GM21619 (cell line): ENCODE results near the gene SOX12.
"Not testable (repeated sequence)": the region's sequence is repeated elsewhere in the genome, so short reads cannot be mapped to it uniquely, and the experiment has no call there.

ENCODE experiments used
- ATAC-seq: cut with Tn5 transposase; IDR thresholded peaks from one replicate; pipeline ENCODE4 v1.9.1; 2021; ENCODE audit not compliant: unreplicated experiment

The SOX12 gene

GRCh38 chr20:362271-363254, 37.2 kb downstream of the SOX12 start:
- no peak for ATAC-seq

- no peak for ATAC-seq
Observed at GRCh38 chr20:363319-364078, 38.1 kb downstream of the SOX12 start.

GRCh38 chr20:364905-365794, 39.8 kb downstream of the SOX12 start:
- ATAC-seq = no peak

GRCh38 chr20:366041-366718, 40.8 kb downstream of the SOX12 start:
- ATAC-seq = no peak

GRCh38 chr20:366719-367485, 41.5 kb downstream of the SOX12 start:
- no peak for ATAC-seq

- ATAC-seq = no peak
Observed at GRCh38 chr20:367486-367887, 42.1 kb downstream of the SOX12 start.

- ATAC-seq = no peak
Observed at GRCh38 chr20:368915-369314, 43.6 kb downstream of the SOX12 start.

- ATAC-seq = no peak
Observed at GRCh38 chr20:370151-370600, 44.8 kb downstream of the SOX12 start.

GRCh38 chr20:370977-371754, 45.8 kb downstream of the SOX12 start:
- no peak for ATAC-seq

GRCh38 chr20:371755-372542, 46.6 kb downstream of the SOX12 start:
- no peak for ATAC-seq

GRCh38 chr20:372543-373082, 47.3 kb downstream of the SOX12 start:
- not testable (repeated sequence) for ATAC-seq

GRCh38 chr20:373171-373890, 48.0 kb downstream of the SOX12 start:
- no peak for ATAC-seq

- ATAC-seq = no peak
Observed at GRCh38 chr20:375265-375889, 50.0 kb downstream of the SOX12 start.

- ATAC-seq = no peak
Observed at GRCh38 chr20:376089-376488, 50.7 kb downstream of the SOX12 start.

GRCh38 chr20:376750-377149, 51.4 kb downstream of the SOX12 start:
- no peak for ATAC-seq

GRCh38 chr20:377578-377977, 52.2 kb downstream of the SOX12 start:
- ATAC-seq = not testable (repeated sequence)

- ATAC-seq = no peak
Observed at GRCh38 chr20:378961-379336, 53.6 kb downstream of the SOX12 start.
